ENCODE measurements around the gene CENATAC. TPM values are rescaled to one million over a fixed set of nuclear protein-coding genes. Genes with fewer than 3 reads are reported as not detected.
A peak's percentile ranks its signal among the peaks of the same experiment; 100 is the strongest.

The CENATAC gene
- polyA plus RNA-seq, 1 donor from 2014 or later = 70.3 TPM

- Histone ChIP-seq H2AFZ (ENCODE audit: low read depth, low read length) (peak overlapping the region; percentile 27), H3K9me2 (ENCODE audit: insufficient read depth, low read length) (no peaks in the 10 kb centered on the region), H3K4me3 (ENCODE audit: low read length) (peak overlapping the region; percentile 80), H3K36me3 (ENCODE audit: insufficient read depth, low read length) (peaks cover 6% of the 10 kb centered on the region), H3K9ac (ENCODE audit: low read length) (peak overlapping the region; percentile 77), H3K79me2 (replicated peaks; ENCODE audit: insufficient read depth, low read length) (peaks cover 12% of the 10 kb centered on the region), H3K4me2 (ENCODE audit: low read length) (peak overlapping the region; percentile 98), H3K27ac (ENCODE audit: low read length) (peak overlapping the region; percentile 58), H3K27me3 (ENCODE audit: insufficient read depth, low read depth, low read length) (no peaks in the 10 kb centered on the region), H3K9me3 (ENCODE audit: low read length) (no peaks in the 10 kb centered on the region), H3F3A (ENCODE audit: insufficient read depth, low read length, poor library complexity, severe bottlenecking) (no peaks in the 10 kb centered on the region), H4K20me1 (ENCODE audit: insufficient read depth) (no peaks in the 10 kb centered on the region)
- TF ChIP-seq EP300 (conservative IDR thresholded peaks at IDR 0.05; ENCODE audit: poor library complexity, severe bottlenecking) = no peak
- TF ChIP-seq POLR2AphosphoS5 (IDR thresholded peaks at IDR 0.05) = no peak
- no peak for TF ChIP-seq CTCF (IDR thresholded peaks at IDR 0.05; ENCODE audit: poor library complexity, severe bottlenecking)
- no peak for TF ChIP-seq MXI1 (conservative IDR thresholded peaks at IDR 0.05; ENCODE audit: poor library complexity, severe bottlenecking)
- no peak for TF ChIP-seq SMC3 (conservative IDR thresholded peaks at IDR 0.05; ENCODE audit: poor library complexity)
- no peak for TF ChIP-seq REST (IDR thresholded peaks at IDR 0.05; ENCODE audit: borderline replicate concordance)
- no peak for TF ChIP-seq TAF1 (IDR thresholded peaks at IDR 0.05; ENCODE audit: low read depth)
- no peak for TF ChIP-seq EZH2 (IDR thresholded peaks at IDR 0.05; ENCODE audit: borderline replicate concordance, insufficient read depth, low read length, poor library complexity, severe bottlenecking)
- TF ChIP-seq RAD21 (conservative IDR thresholded peaks at IDR 0.05) = no peak
Observed at GRCh38 chr11:119056421-119056999, 58.6 kb downstream of the CENATAC start.

DNA sequence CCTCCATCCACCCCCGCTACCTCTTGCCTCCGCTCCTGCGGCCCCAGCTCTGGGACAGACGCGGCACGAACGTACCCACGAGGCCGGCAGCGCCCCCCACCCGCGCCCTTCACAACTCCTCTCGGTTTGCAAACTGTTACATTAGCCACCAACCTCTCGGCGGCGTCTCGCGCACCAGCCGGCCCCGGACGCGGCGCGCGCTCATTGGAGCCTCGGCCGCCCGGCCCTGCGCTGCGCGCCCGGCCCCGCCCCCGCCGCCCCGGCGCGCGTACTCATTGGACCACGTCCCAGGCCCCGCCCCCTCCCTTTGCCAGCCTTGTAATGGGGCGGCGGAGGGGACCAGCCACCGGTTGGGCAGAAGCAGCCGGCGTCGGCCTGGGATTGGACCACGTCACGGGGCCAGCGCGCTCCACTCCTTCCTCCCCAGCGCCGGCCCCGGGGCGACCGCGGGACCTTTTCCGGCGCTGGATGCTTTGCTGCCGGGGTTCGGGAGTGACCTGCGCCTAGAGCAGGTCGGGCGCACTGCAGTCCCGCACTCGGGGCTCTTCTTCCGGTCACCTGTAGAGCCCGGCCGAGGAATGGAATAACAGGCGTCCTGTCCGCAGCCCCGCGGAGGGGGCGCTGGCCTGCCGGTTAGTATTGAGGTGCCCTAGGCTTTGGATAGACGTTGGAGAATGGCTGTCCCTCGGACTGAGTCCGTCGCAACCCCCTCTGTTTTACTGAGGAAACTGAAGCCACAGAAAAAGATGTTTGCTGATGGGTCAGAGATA lies 59.2 kb downstream of the CENATAC start, which contains the start of gene HYOU1:
Gene HYOU1, minus strand, starts transcription at position 206 of the 770 bp plus-strand sequence. CDS start 1,045 bp downstream, outside the sequence.
- Histone ChIP-seq H3F3A (ENCODE audit: insufficient read depth, low read length, poor library complexity, severe bottlenecking) (no peaks in the 10 kb centered on the region), H3K9me3 (ENCODE audit: low read length) (no peaks in the 10 kb centered on the region), H4K20me1 (ENCODE audit: insufficient read depth) (no peaks in the 10 kb centered on the region), H3K79me2 (replicated peaks; ENCODE audit: insufficient read depth, low read length) (peaks cover 12% of the 10 kb centered on the region), H3K9ac (ENCODE audit: low read length) (peak within 1 kb of the TSS; percentile 77), H3K9me2 (ENCODE audit: insufficient read depth, low read length) (no peaks in the 10 kb centered on the region), H3K4me2 (ENCODE audit: low read length) (peak within 1 kb of the TSS; percentile 98), H3K27ac (ENCODE audit: low read length) (peak within 1 kb of the TSS; percentile 72), H3K36me3 (ENCODE audit: insufficient read depth, low read length) (peaks cover 2% of the 10 kb centered on the region), H3K4me3 (ENCODE audit: low read length) (peak within 1 kb of the TSS; percentile 80), H3K27me3 (ENCODE audit: insufficient read depth, low read depth, low read length) (no peaks in the 10 kb centered on the region), H2AFZ (ENCODE audit: low read depth, low read length) (peak within 1 kb of the TSS; percentile 65)
- TF ChIP-seq EP300 (conservative IDR thresholded peaks at IDR 0.05; ENCODE audit: poor library complexity, severe bottlenecking) (peak; percentile 20), MXI1 (conservative IDR thresholded peaks at IDR 0.05; ENCODE audit: poor library complexity, severe bottlenecking) (peak; percentile 93), SMC3 (conservative IDR thresholded peaks at IDR 0.05; ENCODE audit: poor library complexity) (peak; percentile 22), REST (IDR thresholded peaks at IDR 0.05; ENCODE audit: borderline replicate concordance) (no peak), TAF1 (IDR thresholded peaks at IDR 0.05; ENCODE audit: low read depth) (peak; percentile 37), RAD21 (conservative IDR thresholded peaks at IDR 0.05) (peak; percentile 19), CTCF (IDR thresholded peaks at IDR 0.05; ENCODE audit: poor library complexity, severe bottlenecking) (peak; percentile 53), EZH2 (IDR thresholded peaks at IDR 0.05; ENCODE audit: borderline replicate concordance, insufficient read depth, low read length, poor library complexity, severe bottlenecking) (no peak), POLR2AphosphoS5 (IDR thresholded peaks at IDR 0.05) (peak; percentile 64)

Measured in neural cell (in vitro differentiated cells).